DND-41 (cell line): ENCODE data around the gene LHX4.

ENCODE experiments used
- ATAC-seq: fragments of 200-7000 bp; cut with Tn5 transposase; 3 replicates; pipeline ENCODE4 v1.9.1; 2021; ENCODE audit warnings: low read depth; ENCODE audit not compliant: insufficient read depth
- DNase-seq: peaks from one replicate; pipeline ENCODE4 v3.0.0-alpha.2; 2020
- H2AFZ ChIP-seq: 2 replicates; pipeline ENCODE4 v1.6.0; 2012; ENCODE audit warnings: low read depth, low read length
- H3K27ac ChIP-seq: 2 replicates; pipeline ENCODE4 v1.5.1; 2012; ENCODE audit warnings: low read length, inconsistent platforms
- H3K27me3 ChIP-seq: fragments of 200-600 bp; sonication (generic); 2 replicates; pipeline ENCODE4 v1.6.0; 2012; ENCODE audit warnings: low read length, mild to moderate bottlenecking, inconsistent platforms; ENCODE audit not compliant: insufficient read depth, poor library complexity
- H3K36me3 ChIP-seq: 2 replicates; pipeline ENCODE4 v1.5.1; 2012; ENCODE audit warnings: low read length, inconsistent platforms; ENCODE audit not compliant: insufficient read depth
- H3K4me1 ChIP-seq: 2 replicates; pipeline ENCODE4 v1.5.1; 2012; ENCODE audit warnings: mild to moderate bottlenecking, low read length; ENCODE audit not compliant: insufficient read depth
- H3K4me2 ChIP-seq: 2 replicates; pipeline ENCODE4 v1.6.0; 2012; ENCODE audit warnings: mild to moderate bottlenecking, moderate library complexity, low read length, inconsistent platforms; ENCODE audit not compliant: insufficient read depth
- H3K4me3 ChIP-seq, 2 experiments: fragments of 200-600 bp in 1 of 2; shearing (Covaris generic) in 1 of 2; 2 replicates each; pipeline ENCODE4 v1.5.1; 2012 to 2016; ENCODE audit warnings: inconsistent platforms in 2 of 2, low read length in 2 of 2, mild to moderate bottlenecking in 2 of 2, low read depth in 1 of 2, moderate library complexity in 1 of 2
- H3K79me2 ChIP-seq: 2 replicates; pipeline ENCODE4 v1.6.0; 2012; ENCODE audit warnings: low read length, inconsistent platforms; ENCODE audit not compliant: insufficient read depth
- H3K9ac ChIP-seq: 2 replicates; pipeline ENCODE4 v1.6.0; 2012; ENCODE audit warnings: low read depth, mild to moderate bottlenecking, inconsistent platforms, low read length, moderate library complexity
- H3K9me3 ChIP-seq: 2 replicates; pipeline ENCODE4 v1.5.1; 2012; ENCODE audit warnings: low read length, moderate library complexity, mild to moderate bottlenecking, inconsistent platforms; ENCODE audit not compliant: insufficient read depth, severe bottlenecking
- H4K20me1 ChIP-seq: 2 replicates; pipeline ENCODE4 v1.6.0; 2012; ENCODE audit warnings: low read length; ENCODE audit not compliant: insufficient read depth
- EZH2 ChIP-seq: IDR thresholded peaks from 3 replicates; pipeline ENCODE4 v1.6.1; 2012; ENCODE audit warnings: borderline replicate concordance, low read depth, mild to moderate bottlenecking, moderate library complexity, low read length, inconsistent platforms; ENCODE audit not compliant: severe bottlenecking
- TF ChIP-seq, protein P1 (sequence below): IDR thresholded peaks from 2 replicates; pipeline ENCODE4 v1.5.1; 2012; ENCODE audit warnings: borderline replicate concordance, low read length, moderate library complexity, mild to moderate bottlenecking; ENCODE audit not compliant: poor library complexity, severe bottlenecking; ENCODE audit errors: extremely low read depth

The LHX4 gene

DNA sequence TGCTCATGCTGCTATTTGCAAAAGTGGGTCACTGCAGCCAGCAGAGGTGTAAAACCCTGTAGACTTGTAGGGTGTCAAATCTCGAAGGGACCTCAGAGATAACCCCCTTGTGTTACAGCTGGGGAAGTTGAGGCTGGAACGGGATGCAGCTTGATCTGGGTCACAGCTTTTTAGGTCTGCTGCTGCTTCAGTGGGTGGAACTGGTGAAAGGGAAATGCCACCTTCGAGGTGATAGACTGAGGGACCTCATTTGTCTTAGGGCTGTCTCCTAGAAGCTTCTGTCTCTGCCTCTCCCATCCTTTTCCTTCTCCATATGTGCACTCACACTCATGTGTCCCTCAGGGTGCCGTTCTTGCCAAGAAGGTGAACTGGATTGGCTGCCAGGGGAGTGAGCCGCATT, 40.0 kb upstream of the LHX4 start:
- Histone ChIP-seq H3K4me1 (no peaks in the 10 kb centered on the region), H3K27ac (no peak overlapping the region), H3K9me3 (no peaks in the 10 kb centered on the region), H3K79me2 (no peaks in the 10 kb centered on the region), H3K4me3 (no peak overlapping the region), H3K27me3 (no peaks in the 10 kb centered on the region), H3K4me2 (no peak overlapping the region), H2AFZ (no peak overlapping the region), H3K9ac (no peak overlapping the region), H3K36me3 (peaks cover 3% of the 10 kb centered on the region; the same call in 1 of the 2 replicates), H4K20me1 (no peaks in the 10 kb centered on the region; the same call in 1 of the 2 replicates)
- TF ChIP-seq, protein P1, sequence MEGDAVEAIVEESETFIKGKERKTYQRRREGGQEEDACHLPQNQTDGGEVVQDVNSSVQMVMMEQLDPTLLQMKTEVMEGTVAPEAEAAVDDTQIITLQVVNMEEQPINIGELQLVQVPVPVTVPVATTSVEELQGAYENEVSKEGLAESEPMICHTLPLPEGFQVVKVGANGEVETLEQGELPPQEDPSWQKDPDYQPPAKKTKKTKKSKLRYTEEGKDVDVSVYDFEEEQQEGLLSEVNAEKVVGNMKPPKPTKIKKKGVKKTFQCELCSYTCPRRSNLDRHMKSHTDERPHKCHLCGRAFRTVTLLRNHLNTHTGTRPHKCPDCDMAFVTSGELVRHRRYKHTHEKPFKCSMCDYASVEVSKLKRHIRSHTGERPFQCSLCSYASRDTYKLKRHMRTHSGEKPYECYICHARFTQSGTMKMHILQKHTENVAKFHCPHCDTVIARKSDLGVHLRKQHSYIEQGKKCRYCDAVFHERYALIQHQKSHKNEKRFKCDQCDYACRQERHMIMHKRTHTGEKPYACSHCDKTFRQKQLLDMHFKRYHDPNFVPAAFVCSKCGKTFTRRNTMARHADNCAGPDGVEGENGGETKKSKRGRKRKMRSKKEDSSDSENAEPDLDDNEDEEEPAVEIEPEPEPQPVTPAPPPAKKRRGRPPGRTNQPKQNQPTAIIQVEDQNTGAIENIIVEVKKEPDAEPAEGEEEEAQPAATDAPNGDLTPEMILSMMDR = no peak
- no peak for TF ChIP-seq EZH2
- DNase-seq (no peak), ATAC-seq (no peak)

DNA sequence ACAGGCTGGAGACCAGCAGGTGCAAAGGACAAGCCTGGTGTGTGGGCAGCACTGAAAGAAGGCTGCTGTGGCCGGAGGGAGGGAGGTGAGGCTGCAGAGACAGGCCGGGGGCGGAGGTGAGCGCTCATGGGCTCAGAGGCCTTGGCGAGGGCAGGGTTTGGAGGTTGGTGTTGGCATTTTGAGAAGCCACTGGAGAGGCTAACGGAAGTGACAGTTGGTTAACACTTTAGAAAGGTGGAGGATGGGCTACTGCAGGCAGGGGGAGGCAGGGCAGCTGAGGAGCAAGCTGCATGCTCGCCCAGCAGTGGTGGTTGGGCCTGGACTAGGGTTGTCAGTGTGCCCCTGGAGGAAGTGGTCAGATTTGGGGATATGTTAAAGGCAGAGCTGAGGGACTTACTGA, 37.9 kb upstream of the LHX4 start:
- no peaks in the 10 kb centered on the region; the same call in 1 of the 2 replicates for H4K20me1 ChIP-seq
- no peaks in the 10 kb centered on the region for H3K9me3 ChIP-seq
- no peak overlapping the region for H3K27ac ChIP-seq
- no peak for DNase-seq
- no peak for ATAC-seq
- H2AFZ ChIP-seq = no peak overlapping the region
- H3K79me2 ChIP-seq = no peaks in the 10 kb centered on the region
- H3K36me3 ChIP-seq = peaks cover 9% of the 10 kb centered on the region; the same call in 1 of the 2 replicates
- no peak overlapping the region for H3K4me3 ChIP-seq
- no peak overlapping the region for H3K9ac ChIP-seq
- no peaks in the 10 kb centered on the region for H3K4me1 ChIP-seq
- no peak for TF ChIP-seq EZH2
- TF ChIP-seq, protein P1 = no peak
- H3K27me3 ChIP-seq = no peaks in the 10 kb centered on the region
- H3K4me2 ChIP-seq = no peak overlapping the region

DNA sequence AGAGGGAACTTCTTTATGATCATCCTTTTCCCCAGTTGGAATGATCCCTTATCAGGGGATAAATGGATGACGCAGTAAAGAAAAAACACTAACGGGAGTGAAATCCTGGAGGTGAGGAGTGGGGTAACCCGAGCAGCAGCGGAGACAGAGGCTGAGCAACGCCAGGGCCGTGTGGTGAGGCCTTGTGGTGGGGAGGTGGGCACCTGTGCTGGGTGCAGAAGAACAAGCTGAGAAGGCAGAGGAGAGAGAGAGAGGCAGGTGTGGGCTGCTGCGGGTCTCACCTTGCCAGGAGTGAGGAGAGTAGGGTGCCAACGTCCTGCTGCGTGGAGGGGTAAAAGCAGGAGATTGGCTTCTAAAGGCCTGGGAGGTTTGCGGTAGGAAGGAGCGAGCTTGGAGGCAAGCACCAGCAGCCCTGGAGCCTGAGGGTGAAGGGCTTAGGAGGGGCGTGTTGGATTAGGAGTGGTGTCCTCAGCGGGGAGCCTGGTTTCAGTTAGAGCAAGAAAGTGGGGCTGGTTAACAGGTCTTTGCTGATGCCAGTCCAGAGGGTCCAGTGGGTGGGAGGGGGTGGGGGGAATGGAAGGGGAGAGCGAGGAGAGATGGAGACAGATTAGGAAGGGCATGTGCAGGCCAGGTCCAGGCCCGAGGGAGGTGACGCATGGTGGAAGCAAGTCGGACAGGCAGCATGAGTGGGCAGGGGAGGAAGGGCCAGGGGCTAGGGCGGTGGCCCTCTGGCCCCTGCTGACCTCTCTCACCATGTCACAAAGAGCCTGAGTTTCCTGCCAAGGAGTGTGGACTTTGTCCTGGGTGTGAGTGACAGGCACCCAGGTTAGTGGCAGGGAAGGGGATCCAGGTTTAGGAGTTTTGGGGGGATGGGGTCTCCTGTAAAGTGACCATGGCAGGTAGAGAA, 36.7 kb upstream of the LHX4 start:
- H3K9me3 ChIP-seq = no peaks in the 10 kb centered on the region
- H3K9ac ChIP-seq = no peak overlapping the region
- no peak overlapping the region for H2AFZ ChIP-seq
- no peaks in the 10 kb centered on the region for H3K4me1 ChIP-seq
- no peak overlapping the region for H3K4me3 ChIP-seq
- peaks cover 9% of the 10 kb centered on the region; the same call in 1 of the 2 replicates for H3K36me3 ChIP-seq
- no peak overlapping the region for H3K4me2 ChIP-seq
- ATAC-seq (no peak), DNase-seq (no peak)
- H3K79me2 ChIP-seq = no peaks in the 10 kb centered on the region
- H3K27me3 ChIP-seq = no peaks in the 10 kb centered on the region
- no peak for TF ChIP-seq EZH2
- TF ChIP-seq, protein P1 = no peak
- H4K20me1 ChIP-seq = no peaks in the 10 kb centered on the region
- no peak overlapping the region for H3K27ac ChIP-seq
